ENCODE data around the gene CXCR6. TPM values are rescaled to one million over a fixed set of nuclear protein-coding genes. Genes with fewer than 3 reads are reported as not detected.

CXCR6 gene
- total and polyA plus RNA-seq, 7 donors = 0.05 to 0.50 (median 0.10) TPM; not detected in 4

DNA sequence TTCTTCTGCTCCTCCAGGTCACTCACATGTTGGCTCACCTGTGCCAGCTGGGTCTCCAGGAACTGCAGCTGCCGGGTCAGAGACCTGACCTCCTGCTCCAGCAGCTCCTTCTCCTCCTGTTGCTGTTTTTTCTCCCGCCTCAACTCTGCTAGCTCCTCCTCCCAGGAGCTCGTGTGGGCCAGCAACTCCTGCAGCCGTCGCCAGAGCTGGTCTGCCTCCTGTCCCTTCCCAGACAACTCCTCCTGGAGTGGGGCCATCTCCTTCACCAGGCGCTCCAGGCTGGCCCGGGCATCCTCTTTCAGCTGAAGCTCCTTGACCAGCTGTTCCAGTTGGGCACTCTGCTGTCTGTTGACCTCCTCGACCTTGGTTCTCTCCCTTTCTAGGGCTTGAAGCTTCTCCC, 24.5 kb downstream of the CXCR6 start:
- 26 to 40% (median 34%) methylated on average over 7 to 8 of the region's 8 CpGs for WGBS, 3 donors
- TF ChIP-seq, protein P1, sequence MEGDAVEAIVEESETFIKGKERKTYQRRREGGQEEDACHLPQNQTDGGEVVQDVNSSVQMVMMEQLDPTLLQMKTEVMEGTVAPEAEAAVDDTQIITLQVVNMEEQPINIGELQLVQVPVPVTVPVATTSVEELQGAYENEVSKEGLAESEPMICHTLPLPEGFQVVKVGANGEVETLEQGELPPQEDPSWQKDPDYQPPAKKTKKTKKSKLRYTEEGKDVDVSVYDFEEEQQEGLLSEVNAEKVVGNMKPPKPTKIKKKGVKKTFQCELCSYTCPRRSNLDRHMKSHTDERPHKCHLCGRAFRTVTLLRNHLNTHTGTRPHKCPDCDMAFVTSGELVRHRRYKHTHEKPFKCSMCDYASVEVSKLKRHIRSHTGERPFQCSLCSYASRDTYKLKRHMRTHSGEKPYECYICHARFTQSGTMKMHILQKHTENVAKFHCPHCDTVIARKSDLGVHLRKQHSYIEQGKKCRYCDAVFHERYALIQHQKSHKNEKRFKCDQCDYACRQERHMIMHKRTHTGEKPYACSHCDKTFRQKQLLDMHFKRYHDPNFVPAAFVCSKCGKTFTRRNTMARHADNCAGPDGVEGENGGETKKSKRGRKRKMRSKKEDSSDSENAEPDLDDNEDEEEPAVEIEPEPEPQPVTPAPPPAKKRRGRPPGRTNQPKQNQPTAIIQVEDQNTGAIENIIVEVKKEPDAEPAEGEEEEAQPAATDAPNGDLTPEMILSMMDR (IDR thresholded peaks at IDR 0.05) = no peak
- peak overlapping the region; percentile 99 for H3K27ac ChIP-seq
- H3K4me1 ChIP-seq = peaks cover 48% of the 10 kb centered on the region
- intact Hi-C loops (cut with DNase I) = no loop called here
- H3K9me3 ChIP-seq = no peaks in the 10 kb centered on the region
- no peaks in the 10 kb centered on the region for H3K27me3 ChIP-seq (ENCODE audit: insufficient read depth in 3 of 3, low read length in 2 of 3)
- peak overlapping the region; percentile 44 for H3K4me3 ChIP-seq
- ATAC-seq (peak; percentile 28 to 86 (median 62)), DNase-seq (peak; percentile 35 to 77)
- peaks cover 5 to 98% of the 10 kb centered on the region in 2 donors for H3K36me3 ChIP-seq (ENCODE audit: insufficient read depth in 1 of 2, low read depth in 1 of 2)

DNA sequence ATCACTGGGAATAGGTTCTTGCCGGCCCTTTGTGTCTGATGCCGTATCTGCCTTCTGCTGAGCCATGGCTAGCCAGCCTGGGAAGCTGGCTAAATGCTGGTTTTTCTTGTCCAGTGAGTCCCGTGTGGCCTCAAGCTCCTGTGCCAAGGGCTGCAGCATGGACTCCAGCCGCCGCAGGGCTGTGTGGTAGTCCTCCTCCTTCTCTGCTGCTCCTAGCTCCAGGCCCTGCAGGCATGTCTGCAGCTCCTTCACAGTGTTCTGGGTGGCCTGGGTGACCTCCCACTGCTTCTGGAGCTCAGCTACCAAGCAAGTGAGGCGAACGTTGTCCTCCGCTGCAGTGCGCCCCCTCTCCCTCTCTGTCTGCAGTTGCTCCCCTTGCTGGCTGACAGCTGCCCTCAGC, 24.9 kb downstream of the CXCR6 start:
- Histone ChIP-seq H3K27ac (peak overlapping the region; percentile 99), H3K27me3 (ENCODE audit: insufficient read depth in 3 of 3, low read length in 2 of 3) (no peaks in the 10 kb centered on the region), H3K4me3 (no peak overlapping the region), H3K4me1 (peaks cover 52% of the 10 kb centered on the region), H3K9me3 (no peaks in the 10 kb centered on the region), H3K36me3 (ENCODE audit: insufficient read depth in 1 of 2, low read depth in 1 of 2) (peaks cover 5 to 98% of the 10 kb centered on the region in 2 donors)
- ATAC-seq (no peak), DNase-seq (no peak)
- TF ChIP-seq, protein P1 (IDR thresholded peaks at IDR 0.05) = no peak
- intact Hi-C loops (cut with DNase I) = no loop called here
- whole genome bisulfite sequencing, 3 donors = 30 to 55% (median 50%) methylated on average over 9 of the region's 9 CpGs

DNA sequence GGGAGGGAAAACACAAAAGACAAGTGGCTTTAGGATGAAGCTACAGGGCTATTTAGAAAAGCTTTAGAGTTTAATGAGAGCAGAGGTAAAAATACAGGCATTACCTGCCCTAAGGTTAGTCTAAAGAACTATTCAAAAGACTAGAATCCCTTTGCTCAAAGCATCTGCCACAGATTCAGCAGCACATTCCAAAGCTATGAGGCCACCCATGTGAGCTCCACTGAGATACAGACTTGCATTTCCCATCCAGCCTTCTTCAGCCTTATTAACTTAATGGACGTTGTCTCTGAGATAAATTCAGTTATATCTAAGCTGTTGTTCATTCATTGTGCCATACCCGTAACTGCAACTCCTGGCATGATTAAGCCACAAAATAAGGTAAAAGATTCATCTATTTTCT, 25.4 kb downstream of the CXCR6 start:
- Histone ChIP-seq H3K4me1 (peaks cover 57% of the 10 kb centered on the region), H3K4me3 (no peak overlapping the region), H3K27me3 (ENCODE audit: insufficient read depth in 3 of 3, low read length in 2 of 3) (no peaks in the 10 kb centered on the region), H3K27ac (peak overlapping the region; percentile 99), H3K36me3 (ENCODE audit: insufficient read depth in 1 of 2, low read depth in 1 of 2) (peaks cover 2 to 98% of the 10 kb centered on the region in 2 donors), H3K9me3 (no peaks in the 10 kb centered on the region)
- ATAC-seq (no peak), DNase-seq (no peak)
- TF ChIP-seq, protein P1 (IDR thresholded peaks at IDR 0.05) = no peak
- WGBS, 3 donors = 75 to 84% (median 78%) methylated on average over 2 of the region's 2 CpGs
- intact Hi-C loops (cut with DNase I) = no loop called here

DNA sequence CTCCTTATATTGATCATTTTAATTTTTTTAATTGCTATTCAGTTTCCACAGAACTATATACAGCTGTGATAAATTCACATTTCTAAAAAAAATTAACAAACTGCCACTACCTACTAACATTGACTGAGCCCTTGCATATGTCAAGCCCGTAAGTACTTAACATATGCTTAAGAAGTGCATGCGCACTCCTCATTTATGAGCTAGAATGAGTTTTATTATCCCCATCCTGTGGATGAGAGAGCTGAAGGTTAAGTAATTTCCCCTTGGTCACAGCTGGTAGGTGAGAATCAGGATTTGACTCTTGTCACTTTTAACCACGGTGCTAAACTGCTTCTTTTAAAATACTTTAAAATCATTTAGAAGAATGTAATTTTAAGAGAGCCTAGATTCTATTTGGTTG, 25.9 kb downstream of the CXCR6 start:
- ATAC-seq (no peak), DNase-seq (no peak)
- intact Hi-C loops (cut with DNase I) = no loop called here
- H3K27ac ChIP-seq = peak overlapping the region; percentile 99
- no peaks in the 10 kb centered on the region for H3K27me3 ChIP-seq (ENCODE audit: insufficient read depth in 3 of 3, low read length in 2 of 3)
- peaks cover 2 to 96% of the 10 kb centered on the region in 2 donors for H3K36me3 ChIP-seq (ENCODE audit: insufficient read depth in 1 of 2, low read depth in 1 of 2)
- H3K4me1 ChIP-seq = peaks cover 60% of the 10 kb centered on the region
- H3K4me3 ChIP-seq = no peak overlapping the region
- H3K9me3 ChIP-seq = no peaks in the 10 kb centered on the region
- TF ChIP-seq, protein P1 (IDR thresholded peaks at IDR 0.05) = no peak
- 86 to 89% (median 86%) methylated on average over 3 of the region's 3 CpGs for WGBS, 3 donors

DNA sequence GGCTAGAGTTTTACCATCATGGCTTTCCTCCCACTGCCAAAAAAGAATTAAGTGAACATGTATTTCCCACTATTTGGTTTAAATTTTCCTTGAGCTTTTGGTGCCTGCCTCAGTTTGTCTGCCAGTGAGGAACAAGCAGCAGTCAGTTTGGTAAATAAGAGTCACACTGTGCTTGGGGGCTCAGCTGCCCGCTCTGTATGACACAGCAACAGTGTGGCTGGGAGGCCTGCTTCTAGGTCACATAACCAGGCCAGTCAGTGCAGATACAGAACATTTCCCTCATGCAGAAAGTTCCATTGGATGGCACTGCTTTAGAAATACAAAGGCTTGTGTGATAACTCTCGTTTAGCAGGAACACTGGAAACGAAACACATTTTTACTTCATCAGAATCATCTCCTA, 26.7 kb downstream of the CXCR6 start:
- Histone ChIP-seq H3K27me3 (ENCODE audit: insufficient read depth in 3 of 3, low read length in 2 of 3) (no peaks in the 10 kb centered on the region), H3K36me3 (ENCODE audit: insufficient read depth in 1 of 2, low read depth in 1 of 2) (peaks cover 3 to 96% of the 10 kb centered on the region in 2 donors), H3K27ac (peak overlapping the region; percentile 99), H3K4me3 (no peak overlapping the region), H3K4me1 (peaks cover 63% of the 10 kb centered on the region), H3K9me3 (no peaks in the 10 kb centered on the region)
- ATAC-seq = no peak
- 91 to 96% (median 94%) methylated on average over 3 of the region's 3 CpGs for WGBS, 3 donors
- DNase-seq = no peak
- intact Hi-C loops (cut with DNase I) = no loop called here
- TF ChIP-seq, protein P1 (IDR thresholded peaks at IDR 0.05) = no peak

Measured in psoas muscle (tissue), 8 donors.